NCI-H82 treated with DMSO at 0.1 percent for 48 hours (cell line): ENCODE results near the gene TBRG4.
"Not testable (repeated sequence)": the region's sequence is repeated elsewhere in the genome, so short reads cannot be mapped to it uniquely, and the experiment has no call there.

Source experiments
- DNase-seq: peaks from one replicate; lab custom pipeline; 2025; ENCODE audit not compliant: unreplicated experiment; lab: John Stamatoyannopoulos, UW

Gene TBRG4

GRCh38 chr7:45118292-45118691 is 6.8 kb upstream of the TBRG4 start:
- no peak for DNase-seq

GRCh38 chr7:45117582-45117981 is 6.1 kb upstream of the TBRG4 start:
- no peak for DNase-seq

GRCh38 chr7:45116048-45116447 is 4.6 kb upstream of the TBRG4 start:
- DNase-seq: no peak

GRCh38 chr7:45114926-45115325 is 3.4 kb upstream of the TBRG4 start:
- DNase-seq: no peak

- DNase-seq: not testable (repeated sequence)
Observed at GRCh38 chr7:45114257-45114656, 2.8 kb upstream of the TBRG4 start.

- DNase-seq: no peak
Observed at GRCh38 chr7:45112648-45113047, 1.2 kb upstream of the TBRG4 start.

GRCh38 chr7:45108863-45109262 is 2.6 kb downstream of the TBRG4 start:
- DNase-seq: no peak

- DNase-seq: no peak
Observed at GRCh38 chr7:45107356-45107755, 4.1 kb downstream of the TBRG4 start.

- no peak for DNase-seq
Observed at GRCh38 chr7:45106820-45107219, 4.7 kb downstream of the TBRG4 start.

- no peak for DNase-seq
Observed at GRCh38 chr7:45105588-45106188, 5.8 kb downstream of the TBRG4 start.

- DNase-seq: no peak
Observed at GRCh38 chr7:45104844-45105587, 6.5 kb downstream of the TBRG4 start.

GRCh38 chr7:45103958-45104843 is 7.3 kb downstream of the TBRG4 start:
- no peak for DNase-seq

- DNase-seq: no peak
Observed at GRCh38 chr7:45102785-45103712, 8.4 kb downstream of the TBRG4 start.

- no peak for DNase-seq
Observed at GRCh38 chr7:45101748-45102147, 9.7 kb downstream of the TBRG4 start.

GRCh38 chr7:45100761-45101480 is 10.6 kb downstream of the TBRG4 start:
- no peak for DNase-seq

- no peak for DNase-seq
Observed at GRCh38 chr7:45099891-45100760, 11.4 kb downstream of the TBRG4 start.

- no peak for DNase-seq
Observed at GRCh38 chr7:45098983-45099839, 12.3 kb downstream of the TBRG4 start.

- no peak for DNase-seq
Observed at GRCh38 chr7:45092931-45093235, 18.6 kb downstream of the TBRG4 start.
